Measurements from ENCODE around the gene SIX6.
A peak's percentile ranks its signal among the peaks of the same experiment; 100 is the strongest.

DNA sequence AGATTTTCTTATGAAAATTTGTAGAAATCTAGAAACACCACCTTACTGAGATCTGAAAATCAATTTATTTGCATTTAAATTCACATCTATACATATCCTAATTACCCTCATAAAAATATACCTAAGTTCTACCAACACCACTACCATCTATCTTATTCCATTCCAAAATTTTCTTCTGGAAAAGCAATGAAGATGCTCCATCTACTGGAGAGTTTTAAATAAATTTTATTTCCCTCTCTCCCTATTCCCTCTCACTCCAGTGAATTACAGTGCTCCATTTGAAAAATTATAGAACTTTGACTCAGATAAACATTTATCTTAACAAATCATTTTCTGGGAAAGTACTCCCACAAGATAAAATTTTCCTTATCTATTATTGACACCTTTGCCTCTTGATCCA lies 20.8 kb upstream of the SIX6 start:
- TF ChIP-seq, protein P1, sequence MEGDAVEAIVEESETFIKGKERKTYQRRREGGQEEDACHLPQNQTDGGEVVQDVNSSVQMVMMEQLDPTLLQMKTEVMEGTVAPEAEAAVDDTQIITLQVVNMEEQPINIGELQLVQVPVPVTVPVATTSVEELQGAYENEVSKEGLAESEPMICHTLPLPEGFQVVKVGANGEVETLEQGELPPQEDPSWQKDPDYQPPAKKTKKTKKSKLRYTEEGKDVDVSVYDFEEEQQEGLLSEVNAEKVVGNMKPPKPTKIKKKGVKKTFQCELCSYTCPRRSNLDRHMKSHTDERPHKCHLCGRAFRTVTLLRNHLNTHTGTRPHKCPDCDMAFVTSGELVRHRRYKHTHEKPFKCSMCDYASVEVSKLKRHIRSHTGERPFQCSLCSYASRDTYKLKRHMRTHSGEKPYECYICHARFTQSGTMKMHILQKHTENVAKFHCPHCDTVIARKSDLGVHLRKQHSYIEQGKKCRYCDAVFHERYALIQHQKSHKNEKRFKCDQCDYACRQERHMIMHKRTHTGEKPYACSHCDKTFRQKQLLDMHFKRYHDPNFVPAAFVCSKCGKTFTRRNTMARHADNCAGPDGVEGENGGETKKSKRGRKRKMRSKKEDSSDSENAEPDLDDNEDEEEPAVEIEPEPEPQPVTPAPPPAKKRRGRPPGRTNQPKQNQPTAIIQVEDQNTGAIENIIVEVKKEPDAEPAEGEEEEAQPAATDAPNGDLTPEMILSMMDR (IDR thresholded peaks at IDR 0.05), result peak; percentile 4 to 33 (median 27)
- no peak for TF ChIP-seq POLR2A (IDR thresholded peaks at IDR 0.05)

Measured in right lobe of liver (tissue), 4 donors.